ENCODE results near the gene WWOX. TPM values are rescaled to one million over a fixed set of nuclear protein-coding genes. Genes with fewer than 3 reads are reported as not detected.

WWOX gene
- total and polyA plus RNA-seq, 3 donors from 2014 or later = 20.6 to 76.7 (median 64.1) TPM

DNA sequence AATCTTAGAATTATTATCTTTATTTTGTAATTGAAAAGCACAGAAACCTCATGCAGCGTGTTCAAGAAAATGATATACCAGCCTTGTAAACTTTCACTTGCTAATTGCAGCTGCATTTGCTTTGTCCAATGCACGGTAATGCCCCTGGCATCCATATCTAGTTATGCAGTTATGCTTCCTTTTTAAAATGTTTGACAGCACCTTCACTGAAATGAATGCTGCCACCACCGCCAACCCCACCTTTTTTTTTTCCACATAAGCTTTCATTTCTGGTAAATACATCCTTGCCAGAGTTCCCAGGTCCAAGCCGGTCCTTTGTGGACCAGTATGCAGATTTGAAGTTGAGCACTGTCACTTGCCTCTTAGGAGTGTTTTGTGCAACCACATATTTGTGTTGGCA is 338.8 kb downstream of the WWOX start:
- DNase-seq = no peak

DNA sequence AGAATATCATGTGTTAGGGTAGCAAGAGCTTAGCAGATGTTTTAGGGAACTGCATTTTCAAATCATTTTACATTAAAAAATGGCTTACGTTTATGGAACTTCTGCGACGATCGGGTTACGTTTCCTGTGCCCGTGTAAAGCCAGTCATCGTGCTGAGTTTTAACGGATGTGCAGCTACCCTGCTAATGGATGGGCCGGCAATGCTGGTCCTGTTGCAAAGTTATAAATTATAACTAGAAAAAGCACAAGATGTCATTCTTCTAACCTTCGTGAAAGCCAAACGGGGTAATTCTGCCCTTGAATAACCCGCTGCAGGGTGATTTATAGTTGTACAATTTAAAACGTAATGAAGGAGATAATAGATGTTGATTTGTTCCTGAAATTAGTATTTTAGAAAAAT is 339.2 kb downstream of the WWOX start:
- Histone ChIP-seq H3K27ac (no peak overlapping the region), H3K4me1 (no peaks in the 10 kb centered on the region), H3K27me3 (no peaks in the 10 kb centered on the region), H3K36me3 (ENCODE audit: low read depth, missing control alignments) (no peaks in the 10 kb centered on the region), H3K9me3 (no peaks in the 10 kb centered on the region), H3K4me3 (no peak overlapping the region)
- DNase-seq = no peak
- TF ChIP-seq POLR2A (IDR thresholded peaks at IDR 0.05) = no peak
- TF ChIP-seq, protein P1, sequence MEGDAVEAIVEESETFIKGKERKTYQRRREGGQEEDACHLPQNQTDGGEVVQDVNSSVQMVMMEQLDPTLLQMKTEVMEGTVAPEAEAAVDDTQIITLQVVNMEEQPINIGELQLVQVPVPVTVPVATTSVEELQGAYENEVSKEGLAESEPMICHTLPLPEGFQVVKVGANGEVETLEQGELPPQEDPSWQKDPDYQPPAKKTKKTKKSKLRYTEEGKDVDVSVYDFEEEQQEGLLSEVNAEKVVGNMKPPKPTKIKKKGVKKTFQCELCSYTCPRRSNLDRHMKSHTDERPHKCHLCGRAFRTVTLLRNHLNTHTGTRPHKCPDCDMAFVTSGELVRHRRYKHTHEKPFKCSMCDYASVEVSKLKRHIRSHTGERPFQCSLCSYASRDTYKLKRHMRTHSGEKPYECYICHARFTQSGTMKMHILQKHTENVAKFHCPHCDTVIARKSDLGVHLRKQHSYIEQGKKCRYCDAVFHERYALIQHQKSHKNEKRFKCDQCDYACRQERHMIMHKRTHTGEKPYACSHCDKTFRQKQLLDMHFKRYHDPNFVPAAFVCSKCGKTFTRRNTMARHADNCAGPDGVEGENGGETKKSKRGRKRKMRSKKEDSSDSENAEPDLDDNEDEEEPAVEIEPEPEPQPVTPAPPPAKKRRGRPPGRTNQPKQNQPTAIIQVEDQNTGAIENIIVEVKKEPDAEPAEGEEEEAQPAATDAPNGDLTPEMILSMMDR (IDR thresholded peaks at IDR 0.05) = no peak
- WGBS, 2 donors = 53 to 62% methylated on average over 13 of the region's 13 CpGs
- intact Hi-C loops (cut with DNase I; ENCODE audit: low total_unique reads) = no loop called here

More for the DNA sequence above, 338.8 kb downstream of the WWOX start:
- TF ChIP-seq, protein P1 (IDR thresholded peaks at IDR 0.05) = no peak
- no peak for TF ChIP-seq POLR2A (IDR thresholded peaks at IDR 0.05)
- Histone ChIP-seq H3K4me1 (no peaks in the 10 kb centered on the region), H3K4me3 (no peak overlapping the region), H3K27ac (no peak overlapping the region), H3K36me3 (ENCODE audit: low read depth, missing control alignments) (no peaks in the 10 kb centered on the region), H3K9me3 (no peaks in the 10 kb centered on the region), H3K27me3 (no peaks in the 10 kb centered on the region)
- WGBS, 2 donors = 76 to 79% methylated on average over 4 of the region's 4 CpGs
- intact Hi-C loops (cut with DNase I; ENCODE audit: low total_unique reads) = no loop called here

DNA sequence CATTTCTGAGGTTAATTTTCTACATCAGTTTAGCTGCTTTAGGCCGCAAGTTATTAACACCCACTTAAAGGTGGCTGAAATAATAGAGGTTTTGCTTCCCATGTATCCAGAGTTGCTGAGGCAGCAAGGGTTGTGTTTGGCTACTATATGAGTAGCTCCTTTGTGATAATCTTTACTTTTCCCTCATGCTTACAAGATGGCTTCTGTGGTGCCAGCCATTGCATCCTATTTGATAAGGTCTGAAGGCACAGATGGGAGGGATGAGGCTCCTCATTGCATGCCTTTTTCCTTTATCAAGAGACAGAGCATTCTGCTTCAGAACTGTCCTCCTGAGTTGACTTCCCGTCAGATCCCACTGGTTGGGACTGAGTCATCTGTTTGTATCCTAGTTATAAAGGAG is 340.2 kb downstream of the WWOX start:
- intact Hi-C loops (cut with DNase I; ENCODE audit: low total_unique reads) = no loop called here
- TF ChIP-seq, protein P1 (IDR thresholded peaks at IDR 0.05) = no peak
- no peaks in the 10 kb centered on the region for H3K36me3 ChIP-seq (ENCODE audit: low read depth, missing control alignments)
- H3K4me1 ChIP-seq = no peaks in the 10 kb centered on the region
- no peak overlapping the region for H3K27ac ChIP-seq
- H3K27me3 ChIP-seq = no peaks in the 10 kb centered on the region
- WGBS, 2 donors = 91 to 98% methylated on average over 2 of the region's 2 CpGs
- H3K9me3 ChIP-seq = no peaks in the 10 kb centered on the region
- DNase-seq = no peak
- H3K4me3 ChIP-seq = no peak overlapping the region

DNA sequence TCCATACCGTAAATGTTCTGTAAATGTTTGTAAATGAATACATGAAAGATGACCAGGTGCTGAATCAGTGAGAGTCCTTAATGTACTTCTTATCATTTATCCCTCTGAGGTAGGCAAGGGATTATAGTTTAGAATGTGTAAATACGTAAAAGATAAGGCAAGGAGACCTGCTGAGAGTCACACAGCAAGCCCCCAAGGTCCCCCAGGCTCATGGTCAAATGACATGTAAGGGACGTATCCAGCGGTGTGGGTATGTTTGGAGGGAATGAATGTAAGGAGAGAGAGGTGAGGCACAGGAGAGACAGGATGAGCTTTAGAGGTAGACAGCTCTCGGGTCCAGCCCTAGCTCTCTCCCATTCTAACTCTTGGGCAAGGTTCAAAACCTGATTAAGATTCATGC is 341.8 kb downstream of the WWOX start:
- intact Hi-C loops (cut with DNase I; ENCODE audit: low total_unique reads) = no loop called here
- H3K9me3 ChIP-seq = no peaks in the 10 kb centered on the region
- WGBS, 2 donors = 90 to 94% methylated on average over 5 of the region's 5 CpGs
- no peaks in the 10 kb centered on the region for H3K27me3 ChIP-seq
- no peaks in the 10 kb centered on the region for H3K36me3 ChIP-seq (ENCODE audit: low read depth, missing control alignments)
- no peak overlapping the region for H3K4me3 ChIP-seq
- TF ChIP-seq, protein P1 (IDR thresholded peaks at IDR 0.05) = no peak
- TF ChIP-seq POLR2A (IDR thresholded peaks at IDR 0.05) = no peak
- no peak for DNase-seq
- H3K27ac ChIP-seq = no peak overlapping the region
- no peaks in the 10 kb centered on the region for H3K4me1 ChIP-seq

DNA sequence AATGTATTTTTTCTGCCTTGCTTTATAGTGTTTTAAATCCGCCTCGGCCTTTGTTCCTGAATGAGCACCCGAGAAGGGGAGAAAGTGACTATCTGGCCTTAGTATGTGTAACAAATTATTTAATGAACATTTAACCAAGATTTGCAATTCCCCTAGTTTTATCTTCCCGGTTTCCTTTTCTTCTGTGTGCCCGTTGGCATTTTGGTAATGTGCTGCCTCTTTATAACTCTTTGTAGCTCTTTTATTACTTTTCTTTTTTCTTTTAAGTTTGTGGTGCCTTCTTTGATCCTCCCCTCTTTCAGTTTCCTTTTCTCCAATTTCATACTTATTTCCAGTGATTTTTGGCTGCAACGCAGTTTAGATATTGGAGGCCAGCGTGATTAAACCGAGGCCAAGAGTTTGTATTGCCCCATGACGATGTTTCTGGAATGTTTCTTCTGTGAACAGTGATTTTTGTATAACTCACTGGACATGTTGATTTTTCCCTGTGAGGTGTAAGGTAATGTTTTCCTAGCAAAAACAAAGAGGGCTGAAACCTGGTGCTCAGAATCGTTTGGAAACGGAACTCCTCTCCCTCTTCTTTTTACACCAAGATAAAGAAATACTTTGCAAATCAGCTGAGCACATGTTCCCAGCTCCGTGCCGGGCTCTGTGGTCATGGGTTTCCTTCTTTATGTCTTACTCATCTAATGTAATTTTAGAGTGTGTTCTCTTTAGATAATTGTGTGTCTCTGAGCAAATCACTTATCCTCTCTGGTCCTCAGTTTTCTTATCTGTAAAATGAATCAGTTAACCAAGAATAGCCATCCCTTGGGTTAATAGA is 344.3 kb downstream of the WWOX start:
- Histone ChIP-seq H3K4me3 (no peak overlapping the region), H3K36me3 (ENCODE audit: low read depth, missing control alignments) (no peaks in the 10 kb centered on the region), H3K9me3 (no peaks in the 10 kb centered on the region), H3K27ac (peak overlapping the region; percentile 21 to 55), H3K4me1 (no peaks in the 10 kb centered on the region), H3K27me3 (no peaks in the 10 kb centered on the region)
- WGBS, 2 donors = 48% methylated on average over 13 of the region's 13 CpGs
- peak; percentile 34 for DNase-seq
- intact Hi-C loops (cut with DNase I; ENCODE audit: low total_unique reads) = no loop called here
- TF ChIP-seq POLR2A (IDR thresholded peaks at IDR 0.05) = no peak
- TF ChIP-seq, protein P1 (IDR thresholded peaks at IDR 0.05) = no peak
